Thyroid gland (tissue), 4 donors: ENCODE measurements around the gene UMODL1.

Source experiments
- CTCF ChIP-seq, 6 experiments: fragments of 200-600 bp in 3 of 6; fragments of 450-650 bp in 3 of 6; sonication (generic) in 3 of 6; IDR thresholded peaks; one replicate each; pipeline ENCODE4 v1.5.1; 2016 to 2019; ENCODE audit warnings: antibody characterized with exemption in 6 of 6, mild to moderate bottlenecking in 2 of 6, inconsistent platforms in 1 of 6, moderate library complexity in 1 of 6
- POLR2A ChIP-seq, 2 donors: fragments of 450-650 bp; IDR thresholded peaks; one replicate each; pipeline ENCODE4 v1.6.1; 2017; ENCODE audit warnings: antibody characterized with exemption in 2 of 2, mild to moderate bottlenecking in 2 of 2, moderate library complexity in 1 of 2

- TF ChIP-seq CTCF (IDR thresholded peaks at IDR 0.05) (no peak), POLR2A (IDR thresholded peaks at IDR 0.05) (no peak)
Measured at GRCh38 chr21:42110691-42111469, 39.8 kb downstream of the UMODL1 start.
